Stomach (tissue), 9 donors: ENCODE data around the gene PLEKHH3. TPM values are rescaled to one million over a fixed set of nuclear protein-coding genes. Genes with fewer than 3 reads are reported as not detected.

Source experiments
- DNase-seq, 2 donors: peaks; one replicate each; pipeline versions ENCODE4 v3.0.0 to v3.0.0-alpha.2; 2013 to 2019
- H3K27ac ChIP-seq, 5 donors: fragments of 200-600 bp in 4 of 5; sonication (generic) in 4 of 5; one replicate each; pipeline ENCODE4 v1.5.1; 2013 to 2019; ENCODE audit warnings: mild to moderate bottlenecking in 1 of 5, moderate library complexity in 1 of 5
- H3K27me3 ChIP-seq, 3 donors: fragments of 200-600 bp; sonication (generic); one replicate each; pipeline ENCODE4 v1.5.1; 2017 to 2019; ENCODE audit warnings: mixed run types in 1 of 3
- H3K36me3 ChIP-seq, 4 donors: fragments of 200-600 bp; sonication (generic); 1 replicate in 3 of 4; 2 replicates in 1 of 4; pipeline ENCODE4 v1.5.1; 2016 to 2019
- H3K4me1 ChIP-seq, 4 donors: fragments of 200-600 bp; sonication (generic); one replicate each; pipeline ENCODE4 v1.5.1; 2016 to 2019
- H3K4me3 ChIP-seq, 4 donors: fragments of 200-600 bp; sonication (generic) in 3 of 4; one replicate each; pipeline ENCODE4 v1.5.1; 2016 to 2019; ENCODE audit warnings: mild to moderate bottlenecking in 1 of 4
- H3K9me3 ChIP-seq, 4 donors: fragments of 200-600 bp; sonication (generic); one replicate each; pipeline ENCODE4 v1.5.1; 2016 to 2019
- CTCF ChIP-seq, 7 experiments: fragments of 450-650 bp in 4 of 7; fragments of 200-600 bp in 3 of 7; sonication (generic) in 3 of 7; IDR thresholded peaks; one replicate each; pipeline ENCODE4 v1.5.1; 2016 to 2019; ENCODE audit warnings: antibody characterized with exemption in 7 of 7, control low read depth in 2 of 7, mild to moderate bottlenecking in 1 of 7
- EP300 ChIP-seq: sonication (generic); formaldehyde crosslinking; IDR thresholded peaks from one replicate; pipeline ENCODE4 v1.6.1; 2017; ENCODE audit warnings: antibody characterized with exemption
- POLR2A ChIP-seq, 4 donors: fragments of 450-650 bp; IDR thresholded peaks; one replicate each; pipeline ENCODE4 v1.6.1; 2016; ENCODE audit warnings: antibody characterized with exemption in 4 of 4, control low read depth in 2 of 4, mild to moderate bottlenecking in 1 of 4, moderate library complexity in 1 of 4
- POLR2AphosphoS5 ChIP-seq, 3 donors: sonication (generic); formaldehyde crosslinking; IDR thresholded peaks; one replicate each; pipeline ENCODE4 v1.6.1; 2016; ENCODE audit warnings: antibody characterized with exemption in 3 of 3
- WGBS, 5 donors: extraction: QIAGEN DNeasy Blood & Tissue Kit in 3 of 5; methylation state at CpG; one replicate each; pipeline versions ENCODE4 v1.1.5 to v1.1.7; 2013 to 2018; 5-methylcytosine and 5-hydroxymethylcytosine counted together
- intact Hi-C: fragments of 100-400 bp; cut with DNase I; formaldehyde crosslinking; loops from one replicate; pipeline ENCODE4 v1.15.1; 2023; ENCODE audit warnings: low total_unique reads
- polyA plus RNA-seq, 3 donors: library from polyadenylated mRNA; stranded (reverse); fragments of 200-250 nt; gene quantifications; one replicate each; pipeline ENCODE4 v1.2.3, GENCODE V29; 2013
- total RNA-seq, 5 donors: library from RNA; depleted of rRNA; stranded (reverse); fragments of >200 nt; gene quantifications; one replicate each; pipeline versions ENCODE4 v1.1.0 to v1.2.3, GENCODE V29; 2014 to 2016
- donor health status: healthy with polysubstance abuse.
- donor health status: Bipolar disorder and iron deficiency.
- donor health status: healthy.

PLEKHH3 gene
- total and polyA plus RNA-seq, 8 donors: 16.5 to 96.0 (median 40.4) TPM

GRCh38 chr17:42673885-42674754, 2.7 kb downstream of the PLEKHH3 start:
- intact Hi-C loops: no loop called here
- WGBS, 5 donors: 6 to 11% (median 9%) methylated on average over 24 to 32 of the region's 32 CpGs
- H3K4me3 ChIP-seq: peak overlapping the region; percentile 85 to 96 (median 90)
- DNase-seq: peak; percentile 45 to 82
- H3K4me1 ChIP-seq: peaks cover 43 to 86% (median 73%) of the 10 kb centered on the region in 4 donors
- peaks cover 0 to 54% (median 0%) of the 10 kb centered on the region in 3 donors for H3K27me3 ChIP-seq
- no peaks in the 10 kb centered on the region for H3K9me3 ChIP-seq
- H3K27ac ChIP-seq: peak overlapping the region; percentile 25 to 99 (median 96)
- H3K36me3 ChIP-seq: peaks cover 43 to 47% (median 45%) of the 10 kb centered on the region in 4 donors
- TF ChIP-seq EP300: no peak
- TF ChIP-seq CTCF (IDR thresholded peaks at IDR 0.05): peak in 3 of 7 experiments; percentile 21 to 50 (median 34)

DNA sequence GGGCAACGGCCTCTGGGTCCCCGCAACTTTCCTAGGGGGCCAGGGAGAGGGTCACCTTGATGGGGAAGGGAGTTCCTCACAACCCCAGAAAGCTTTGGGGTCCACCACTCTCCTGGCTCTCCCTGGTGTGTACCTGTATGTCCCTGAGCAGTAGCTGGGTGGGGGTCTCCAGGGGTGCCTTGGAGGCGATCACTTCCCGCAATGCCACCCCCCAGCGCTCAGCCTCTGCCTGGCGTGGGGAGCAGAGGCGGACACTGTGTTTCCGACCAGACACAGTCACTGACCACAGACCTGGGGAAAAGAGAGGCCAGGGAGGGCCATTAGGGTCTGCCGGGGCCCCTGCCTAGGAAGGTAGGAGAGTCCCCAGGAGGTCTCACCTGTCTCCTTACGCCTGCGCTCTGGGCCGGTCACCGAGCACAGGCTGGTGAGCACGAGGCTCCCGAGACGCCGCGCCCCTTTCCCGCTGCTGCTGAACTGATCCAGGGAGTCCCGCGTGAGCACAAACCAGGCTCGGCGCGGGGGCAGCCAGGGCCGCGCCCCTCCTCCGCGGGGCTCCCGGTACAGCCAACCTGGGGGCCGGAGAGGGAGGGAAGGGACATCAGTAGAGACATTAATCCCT, 3.4 kb downstream of the PLEKHH3 start:
- TF ChIP-seq CTCF (IDR thresholded peaks at IDR 0.05) (no peak), POLR2AphosphoS5 (IDR thresholded peaks at IDR 0.05) (no peak), EP300 (no peak), POLR2A (IDR thresholded peaks at IDR 0.05) (no peak)
- peaks cover 43 to 86% (median 73%) of the 10 kb centered on the region in 4 donors for H3K4me1 ChIP-seq
- peak in 1 of 2 donors; percentile 37 for DNase-seq
- H3K27me3 ChIP-seq: peaks cover 0 to 54% (median 0%) of the 10 kb centered on the region in 3 donors
- peaks cover 44 to 54% (median 53%) of the 10 kb centered on the region in 4 donors for H3K36me3 ChIP-seq
- H3K4me3 ChIP-seq: peak overlapping the region; percentile 85 to 96 (median 90)
- H3K27ac ChIP-seq: peak overlapping the region; percentile 9 to 99 (median 96)
- no peaks in the 10 kb centered on the region for H3K9me3 ChIP-seq
- 49 to 63% (median 50%) methylated on average over 20 to 30 of the region's 30 CpGs for WGBS, 5 donors
- intact Hi-C loops: no loop called here

DNA sequence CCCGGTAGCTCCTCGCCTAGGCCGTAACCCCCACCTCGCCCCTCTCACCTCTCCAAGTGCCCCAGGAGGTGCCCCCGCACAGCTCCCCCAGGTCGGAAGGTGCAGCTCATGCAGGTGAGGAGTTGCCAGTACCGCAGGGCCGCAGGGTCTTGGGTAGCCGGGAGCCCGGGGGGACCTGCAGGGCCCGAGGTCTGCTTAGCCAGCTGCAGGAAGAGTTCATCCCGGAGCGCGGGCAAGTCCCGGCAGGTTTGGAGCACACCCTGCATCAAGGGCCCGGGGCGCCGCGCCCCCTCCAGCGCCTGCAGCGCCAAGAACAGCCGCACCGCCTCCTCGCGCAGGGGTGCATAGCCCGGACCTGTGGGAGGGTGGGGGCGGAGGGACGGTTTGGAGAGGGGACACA, 4.8 kb downstream of the PLEKHH3 start:
- intact Hi-C loops: no loop called here
- 83 to 90% (median 86%) methylated on average over 26 to 28 of the region's 28 CpGs for WGBS, 5 donors
- Histone ChIP-seq H3K4me1 (peaks cover 50 to 91% (median 76%) of the 10 kb centered on the region in 4 donors), H3K27ac (peak overlapping the region in 2 of 5 donors; percentile 31 to 97), H3K9me3 (no peaks in the 10 kb centered on the region), H3K4me3 (no peak overlapping the region), H3K36me3 (peaks cover 46 to 68% (median 62%) of the 10 kb centered on the region in 4 donors), H3K27me3 (peaks cover 0 to 54% (median 0%) of the 10 kb centered on the region in 3 donors)
- no peak for DNase-seq
- TF ChIP-seq CTCF (IDR thresholded peaks at IDR 0.05) (no peak), POLR2AphosphoS5 (IDR thresholded peaks at IDR 0.05) (no peak), EP300 (no peak), POLR2A (IDR thresholded peaks at IDR 0.05) (no peak)
